DMS53 (cell line): ENCODE measurements around the gene NINJ2.
A peak's percentile ranks its signal among the peaks of the same experiment; 100 is the strongest.
"Not testable (repeated sequence)": the region's sequence is repeated elsewhere in the genome, so short reads cannot be mapped to it uniquely, and the experiment has no call there.

Experiments
- DNase-seq: peaks from one replicate; lab custom pipeline; 2025; lab: John Stamatoyannopoulos, UW

The NINJ2 gene

GRCh38 chr12:663293-663871, at the start of gene NINJ2:
NINJ2 (minus strand) TSS chr12:663445; CDS start chr12:663360, 85 bp downstream.
- DNase-seq: no peak

GRCh38 chr12:712172-712863, 49.1 kb upstream of the NINJ2 start:
- DNase-seq: peak; percentile 55

GRCh38 chr12:709455-710020, 46.3 kb upstream of the NINJ2 start:
- DNase-seq: no peak

GRCh38 chr12:708084-708483, 44.8 kb upstream of the NINJ2 start:
- DNase-seq: not testable (repeated sequence)

- no peak for DNase-seq
These were observed 41.4 kb upstream of the NINJ2 start for GRCh38 chr12:704516-705242.

- no peak for DNase-seq
These were observed 38.8 kb upstream of the NINJ2 start for GRCh38 chr12:701896-702539.

- no peak for DNase-seq
These were observed 36.8 kb upstream of the NINJ2 start for GRCh38 chr12:700016-700415.

- DNase-seq: not testable (repeated sequence)
These were observed 35.0 kb upstream of the NINJ2 start for GRCh38 chr12:698222-698621.

- no peak for DNase-seq
These were observed 34.2 kb upstream of the NINJ2 start for GRCh38 chr12:697481-697880.

- no peak for DNase-seq
These were observed 31.7 kb upstream of the NINJ2 start for GRCh38 chr12:694734-695503.

GRCh38 chr12:693934-694533, 30.8 kb upstream of the NINJ2 start:
- DNase-seq: peak; percentile 29

GRCh38 chr12:692274-692673, 29.0 kb upstream of the NINJ2 start:
- no peak for DNase-seq

GRCh38 chr12:690466-690865, 27.2 kb upstream of the NINJ2 start:
- DNase-seq: peak; percentile 81

- DNase-seq: peak; percentile 48
These were observed 22.1 kb upstream of the NINJ2 start for GRCh38 chr12:685388-685787.

GRCh38 chr12:684416-684815, 21.2 kb upstream of the NINJ2 start:
- DNase-seq: no peak

GRCh38 chr12:681568-682256, 18.5 kb upstream of the NINJ2 start:
- no peak for DNase-seq

GRCh38 chr12:678747-679712, 15.8 kb upstream of the NINJ2 start:
- no peak for DNase-seq

- DNase-seq: no peak
These were observed 12.3 kb upstream of the NINJ2 start for GRCh38 chr12:675562-675961.

GRCh38 chr12:674272-674781, 11.1 kb upstream of the NINJ2 start:
- DNase-seq: peak; percentile 40
